ENCODE measurements around the gene SCRT2. TPM values are rescaled to one million over a fixed set of nuclear protein-coding genes. Genes with fewer than 3 reads are reported as not detected.

SCRT2 gene
- polyA plus RNA-seq, 1 donor from 2014 or later = 2.5 TPM

GRCh38 chr20:709991-710779, 34.6 kb upstream of the SCRT2 start:
- TF ChIP-seq RAD21 (conservative IDR thresholded peaks at IDR 0.05) (no peak), REST (IDR thresholded peaks at IDR 0.05; ENCODE audit: borderline replicate concordance) (no peak), EZH2 (IDR thresholded peaks at IDR 0.05; ENCODE audit: borderline replicate concordance, insufficient read depth, low read length, poor library complexity, severe bottlenecking) (no peak), SMC3 (conservative IDR thresholded peaks at IDR 0.05; ENCODE audit: poor library complexity) (no peak), MXI1 (conservative IDR thresholded peaks at IDR 0.05; ENCODE audit: poor library complexity, severe bottlenecking) (no peak), CTCF (IDR thresholded peaks at IDR 0.05; ENCODE audit: poor library complexity, severe bottlenecking) (no peak), POLR2AphosphoS5 (IDR thresholded peaks at IDR 0.05) (no peak), EP300 (conservative IDR thresholded peaks at IDR 0.05; ENCODE audit: poor library complexity, severe bottlenecking) (no peak), TAF1 (IDR thresholded peaks at IDR 0.05; ENCODE audit: low read depth) (no peak)
- H3K27me3 ChIP-seq (ENCODE audit: insufficient read depth, low read depth, low read length) = no peaks in the 10 kb centered on the region
- H3K9ac ChIP-seq (ENCODE audit: low read length) = peak overlapping the region; percentile 31
- no peak overlapping the region for H2AFZ ChIP-seq (ENCODE audit: low read depth, low read length)
- H3K4me2 ChIP-seq (ENCODE audit: low read length) = no peak overlapping the region
- no peaks in the 10 kb centered on the region for H3K79me2 ChIP-seq (replicated peaks; ENCODE audit: insufficient read depth, low read length)
- no peak overlapping the region for H3K27ac ChIP-seq (ENCODE audit: low read length)
- no peaks in the 10 kb centered on the region for H3K9me3 ChIP-seq (ENCODE audit: low read length)
- H3F3A ChIP-seq (ENCODE audit: insufficient read depth, low read length, poor library complexity, severe bottlenecking) = no peaks in the 10 kb centered on the region
- no peaks in the 10 kb centered on the region for H3K9me2 ChIP-seq (ENCODE audit: insufficient read depth, low read length)
- no peaks in the 10 kb centered on the region for H4K20me1 ChIP-seq (ENCODE audit: insufficient read depth)
- H3K36me3 ChIP-seq (ENCODE audit: insufficient read depth, low read length) = no peaks in the 10 kb centered on the region
- peak overlapping the region; percentile 58 for H3K4me3 ChIP-seq (ENCODE audit: low read length)

- Histone ChIP-seq H3K79me2 (replicated peaks; ENCODE audit: insufficient read depth, low read length) (no peaks in the 10 kb centered on the region), H3K9me3 (ENCODE audit: low read length) (no peaks in the 10 kb centered on the region), H3K4me3 (ENCODE audit: low read length) (peak overlapping the region; percentile 58), H3K27ac (ENCODE audit: low read length) (no peak overlapping the region), H3K9me2 (ENCODE audit: insufficient read depth, low read length) (no peaks in the 10 kb centered on the region), H3K36me3 (ENCODE audit: insufficient read depth, low read length) (no peaks in the 10 kb centered on the region), H2AFZ (ENCODE audit: low read depth, low read length) (no peak overlapping the region), H4K20me1 (ENCODE audit: insufficient read depth) (no peaks in the 10 kb centered on the region), H3K9ac (ENCODE audit: low read length) (no peak overlapping the region), H3F3A (ENCODE audit: insufficient read depth, low read length, poor library complexity, severe bottlenecking) (no peaks in the 10 kb centered on the region), H3K4me2 (ENCODE audit: low read length) (no peak overlapping the region), H3K27me3 (ENCODE audit: insufficient read depth, low read depth, low read length) (no peaks in the 10 kb centered on the region)
- no peak for TF ChIP-seq EZH2 (IDR thresholded peaks at IDR 0.05; ENCODE audit: borderline replicate concordance, insufficient read depth, low read length, poor library complexity, severe bottlenecking)
- TF ChIP-seq EP300 (conservative IDR thresholded peaks at IDR 0.05; ENCODE audit: poor library complexity, severe bottlenecking) = no peak
- no peak for TF ChIP-seq TAF1 (IDR thresholded peaks at IDR 0.05; ENCODE audit: low read depth)
Measured at GRCh38 chr20:709423-709822, 33.8 kb upstream of the SCRT2 start.
